Posterior cingulate gyrus (tissue), 11 donors: ENCODE results near the gene PITPNM3.

Experiments
- DNase-seq, 10 donors: peaks; one replicate each; pipeline versions ENCODE4 v3.0.0 to v3.0.0-alpha.2; 2020 to 2021; ENCODE audit warnings: mixed read lengths in 3 of 10
- intact Hi-C: fragments of 100-400 bp; cut with DNase I; formaldehyde crosslinking; loops from one replicate; pipeline ENCODE4 v1.15.1; 2023

Gene PITPNM3

DNA sequence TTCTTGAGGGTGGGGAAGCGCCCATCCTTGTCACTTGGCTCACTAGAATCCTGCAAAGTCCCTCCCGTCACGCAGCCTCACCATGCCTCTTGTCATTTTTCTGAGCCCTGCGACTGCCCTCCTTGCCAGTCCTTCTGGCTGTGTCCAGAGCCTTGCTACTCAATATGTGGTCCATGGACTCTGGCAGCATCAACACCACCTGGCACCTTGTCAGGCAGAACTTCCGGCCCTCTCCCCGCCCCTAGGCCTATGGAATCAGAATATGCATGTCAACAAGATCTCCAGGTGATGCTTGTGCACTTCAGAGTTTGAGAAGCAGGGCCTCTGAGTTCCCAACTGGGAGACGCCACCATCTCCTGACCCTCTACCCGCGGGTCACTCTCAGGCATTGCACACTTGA, 100.0 kb downstream of the PITPNM3 start:
- intact Hi-C loops: no loop called here
- DNase-seq: peak in 1 of 10 donors; percentile 65

DNA sequence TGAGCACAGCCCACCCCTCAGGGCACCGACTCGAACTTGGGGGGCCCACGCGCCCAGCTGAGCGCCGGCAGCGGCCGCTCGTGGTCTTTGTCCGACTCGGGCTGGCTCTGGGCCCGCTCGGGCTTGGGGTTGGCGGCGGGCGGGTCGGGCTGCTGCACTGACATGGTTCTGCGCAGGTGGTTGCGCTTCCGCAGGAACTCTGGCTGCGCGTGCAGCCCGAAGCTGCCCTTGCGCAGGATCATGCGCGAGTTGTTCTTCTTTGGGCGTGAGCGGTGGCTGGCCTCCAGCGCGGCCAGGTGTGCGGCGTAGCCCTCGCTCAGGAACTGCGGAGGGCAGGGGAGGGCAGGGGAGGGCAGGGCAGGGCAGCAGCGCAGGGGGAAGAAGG, 101.0 kb downstream of the PITPNM3 start:
- no peak for DNase-seq
- intact Hi-C loops: no loop called here

GRCh38 chr17:6454495-6455320, 101.6 kb downstream of the PITPNM3 start:
- no peak for DNase-seq
- intact Hi-C loops: no loop called here

GRCh38 chr17:6453279-6454024, 102.9 kb downstream of the PITPNM3 start:
- intact Hi-C loops: no loop called here
- DNase-seq: no peak

GRCh38 chr17:6452471-6453266, 103.7 kb downstream of the PITPNM3 start:
- intact Hi-C loops: no loop called here
- DNase-seq: no peak

GRCh38 chr17:6450926-6451832, 105.2 kb downstream of the PITPNM3 start:
- intact Hi-C loops: no loop called here
- no peak for DNase-seq

GRCh38 chr17:6449307-6449706, 107.0 kb downstream of the PITPNM3 start:
- no peak for DNase-seq
- intact Hi-C loops: no loop called here

- no peak for DNase-seq
- intact Hi-C loops: no loop called here
Observed at GRCh38 chr17:6448473-6448872, 107.9 kb downstream of the PITPNM3 start.

DNA sequence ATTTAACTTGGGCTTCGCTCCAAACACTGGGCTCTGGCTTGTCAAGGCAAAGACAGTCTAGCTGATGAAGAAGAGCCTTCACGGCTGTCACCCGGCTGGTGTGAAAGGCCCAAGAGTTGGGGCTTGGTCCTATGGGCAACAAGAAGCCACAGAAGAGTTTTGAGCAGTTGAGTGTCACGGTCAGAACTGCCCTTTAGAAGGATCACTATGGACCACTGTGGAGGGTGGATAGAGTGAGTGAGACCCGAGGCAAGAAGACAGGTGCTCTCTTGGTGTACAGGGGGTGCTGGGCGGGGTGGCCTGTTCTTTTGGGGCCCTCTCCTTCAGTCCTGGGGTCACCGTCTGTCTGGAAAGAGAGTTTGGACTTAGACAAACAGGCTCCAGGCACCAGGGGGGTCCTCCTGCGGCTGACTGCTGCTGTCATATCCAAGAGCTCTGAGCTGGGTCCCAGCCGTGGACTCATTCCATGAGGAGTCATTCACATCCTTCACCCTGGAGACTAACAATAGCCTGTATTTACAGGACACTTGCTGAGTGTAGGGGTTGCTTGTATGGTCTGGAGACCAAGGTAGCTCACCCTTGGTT, 109.7 kb downstream of the PITPNM3 start:
- intact Hi-C loops: no loop called here
- no peak for DNase-seq

DNA sequence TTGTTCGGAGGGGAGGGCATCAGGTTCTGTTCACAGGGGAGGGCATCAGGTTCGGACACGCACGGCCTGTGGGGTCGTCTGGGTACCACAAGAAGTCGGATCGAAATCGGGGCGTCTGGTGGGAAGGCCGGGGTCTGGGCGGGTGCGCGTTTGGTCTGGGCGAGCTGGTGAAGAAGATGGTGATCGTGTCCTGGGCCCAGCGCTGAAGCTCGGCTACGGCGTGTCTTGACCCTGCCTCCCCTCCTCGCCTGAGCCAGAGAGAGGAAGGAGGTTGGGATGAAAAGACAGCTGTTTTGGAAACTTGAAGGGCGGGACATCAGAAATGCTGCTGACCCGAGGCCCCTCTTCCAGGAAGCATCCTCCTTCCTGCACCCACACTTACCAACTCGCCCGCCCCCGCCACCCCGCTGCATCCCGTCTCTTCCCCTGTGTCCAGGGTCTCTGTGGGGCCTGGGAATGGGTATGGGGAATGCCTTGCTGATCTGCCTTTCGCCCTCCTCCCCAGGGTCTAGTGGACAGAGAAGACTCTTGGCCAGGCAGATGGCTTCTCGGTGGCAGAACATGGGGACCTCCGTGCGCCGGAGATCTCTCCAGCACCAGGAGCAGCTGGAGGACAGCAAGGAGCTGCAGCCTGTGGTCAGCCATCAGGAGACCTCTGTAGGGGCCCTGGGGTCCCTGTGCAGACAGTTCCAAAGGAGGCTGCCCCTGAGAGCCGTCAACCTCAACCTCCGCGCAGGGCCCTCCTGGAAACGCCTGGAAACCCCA, 111.6 kb downstream of the PITPNM3 start:
- intact Hi-C loops: no loop called here
- peak in 1 of 10 donors; percentile 62 for DNase-seq

DNA sequence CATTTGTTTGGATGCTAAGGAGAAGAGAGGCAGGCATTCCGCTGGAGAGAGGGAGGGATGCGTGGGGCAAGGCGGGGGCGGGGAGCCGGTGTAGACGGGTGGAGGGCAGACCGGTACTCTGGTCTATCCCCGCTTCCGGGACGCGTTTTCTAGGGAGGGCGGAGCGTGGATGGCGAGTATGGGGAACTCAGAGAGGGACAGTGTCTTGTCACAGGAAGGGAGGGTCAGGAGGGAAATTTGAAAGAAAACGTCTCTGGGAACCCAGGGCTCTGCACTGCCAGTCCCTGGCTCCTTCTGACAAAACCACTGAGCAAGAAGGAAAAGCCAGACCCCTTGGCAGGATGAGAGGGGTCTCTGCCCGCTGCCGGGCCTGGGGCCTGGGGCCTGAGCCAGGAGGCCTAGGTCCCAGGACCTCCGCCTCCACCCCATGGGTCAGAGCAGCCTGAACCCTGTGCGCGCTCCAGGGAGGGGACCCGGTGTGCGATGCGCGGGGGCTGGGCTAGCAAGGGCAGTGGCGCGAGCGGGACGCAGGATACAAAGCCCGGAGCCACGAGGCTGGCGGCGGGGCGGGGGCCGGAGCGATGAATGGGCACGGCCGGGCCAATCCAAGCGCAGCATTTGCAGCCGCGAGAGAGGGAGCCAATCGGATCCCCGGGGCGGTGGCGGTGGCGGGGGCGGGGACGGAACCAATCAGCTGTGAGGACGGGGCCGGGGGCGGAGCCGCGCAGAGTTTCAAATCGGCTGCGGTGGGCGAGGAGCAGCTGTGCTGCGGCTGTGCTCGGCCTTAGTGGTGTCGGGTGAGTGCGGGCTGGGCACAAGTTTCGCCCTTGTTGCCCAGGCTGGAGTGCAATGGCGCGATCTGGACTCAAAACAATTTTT, 112.4 kb downstream of the PITPNM3 start, which contains the start of gene PIMREG:
TSS of gene PIMREG (plus strand) at position 764 of the 879 bp plus-strand sequence. CDS start 656 bp downstream, outside the sequence.
- DNase-seq: peak; percentile 90 to 99 (median 96)
- intact Hi-C loops: no loop called here

DNA sequence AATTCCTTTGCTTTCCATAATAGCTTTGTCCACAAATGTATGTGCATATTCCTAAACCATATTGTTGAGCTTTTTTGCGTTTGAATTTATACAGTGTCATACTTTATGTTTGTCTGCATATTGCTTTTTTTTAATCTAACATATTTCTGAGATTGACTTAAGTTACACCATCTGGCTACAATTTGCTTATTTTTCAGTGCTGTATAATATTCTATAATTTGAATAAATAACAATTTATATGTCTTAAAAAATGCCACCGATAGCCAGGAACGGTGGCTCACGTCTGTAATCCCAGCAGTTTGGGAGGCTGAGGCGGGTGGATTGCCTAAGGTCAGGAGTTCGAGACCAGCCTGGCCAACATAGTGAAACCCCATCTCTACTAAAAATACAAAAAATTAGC, 113.6 kb downstream of the PITPNM3 start:
- intact Hi-C loops: no loop called here
- no peak for DNase-seq

GRCh38 chr17:6439951-6440350, 116.4 kb downstream of the PITPNM3 start:
- intact Hi-C loops: loop anchor here (5.0 kb wide), 1 partner anchor 853 kb away; no protein-coding TSS in a partner anchor
- DNase-seq: no peak

DNA sequence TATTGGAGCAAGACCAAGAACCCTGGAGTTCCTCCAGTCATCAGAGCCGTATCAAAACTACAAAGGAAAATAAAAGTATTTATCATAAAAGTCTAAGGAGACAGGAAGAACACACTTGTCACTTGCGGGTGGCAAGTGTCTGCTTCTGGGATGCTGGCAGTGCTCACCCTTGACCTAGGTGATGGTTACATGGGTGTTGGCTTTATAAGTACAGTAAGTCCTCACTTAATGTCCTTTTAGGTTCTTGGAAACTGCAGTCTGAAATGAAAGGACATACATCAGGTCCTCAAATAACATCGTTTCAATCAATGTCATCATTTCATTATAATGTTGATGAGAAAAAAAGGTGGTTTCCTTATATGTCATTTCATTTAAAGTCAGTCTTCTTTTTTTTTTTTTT, 118.4 kb downstream of the PITPNM3 start:
- intact Hi-C loops: loop anchor here (5.0 kb wide), 1 partner anchor 851 kb away; no protein-coding TSS in a partner anchor
- DNase-seq: no peak

DNA sequence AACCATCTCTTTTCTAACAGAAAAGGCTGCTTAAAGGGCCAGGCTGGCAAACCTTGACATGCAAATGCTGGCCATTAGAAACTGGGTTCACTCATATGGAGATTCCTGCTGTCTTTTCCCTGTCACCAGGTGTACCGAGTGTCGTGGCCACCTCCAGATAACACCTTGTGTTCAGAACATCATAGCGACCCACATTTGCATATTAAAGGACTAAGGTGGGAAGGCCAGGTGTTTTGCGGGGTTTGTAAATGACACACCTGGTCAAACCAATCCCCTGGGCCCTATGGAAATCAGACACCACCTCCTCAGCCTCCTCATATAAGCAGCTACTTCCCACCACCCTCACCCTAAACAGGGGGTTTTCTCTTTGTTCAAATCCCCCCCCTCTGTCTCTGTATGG, 118.9 kb downstream of the PITPNM3 start:
- intact Hi-C loops: loop anchor here (5.0 kb wide), 1 partner anchor 850 kb away; no protein-coding TSS in a partner anchor

GRCh38 chr17:6435968-6436367, 120.4 kb downstream of the PITPNM3 start:
- peak; percentile 40 to 95 (median 68) for DNase-seq
- intact Hi-C loops: loop anchor here (5.0 kb wide), 1 partner anchor 849 kb away; no protein-coding TSS in a partner anchor

More for the DNA sequence above, 118.9 kb downstream of the PITPNM3 start:
- no peak for DNase-seq

DNA sequence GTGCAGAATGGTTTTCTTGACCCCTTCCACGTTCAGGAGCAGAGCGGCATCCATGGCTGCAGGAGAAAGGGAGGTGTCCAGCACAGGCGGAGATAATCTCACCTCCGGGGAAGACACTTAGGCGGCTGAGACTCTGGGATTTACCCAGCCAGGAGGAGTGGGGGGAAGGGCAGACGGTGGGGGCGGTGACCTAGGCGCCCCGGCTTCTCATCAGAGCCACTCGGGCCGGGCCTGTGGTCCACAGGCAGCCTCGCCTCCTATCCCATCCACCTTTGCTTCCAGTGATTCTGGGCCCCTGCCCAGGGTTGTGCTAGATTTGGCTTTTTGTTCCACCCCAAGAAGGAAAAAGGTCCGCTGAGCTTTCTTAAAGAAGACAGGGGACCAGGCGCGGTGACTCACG, 121.3 kb downstream of the PITPNM3 start, which contains the start of gene AIPL1:
TSS of gene AIPL1 (minus strand) at position 71 of the 400 bp plus-strand sequence. CDS start at position 54, 17 bp downstream.
- intact Hi-C loops: loop anchor here (5.0 kb wide), 1 partner anchor 848 kb away; no protein-coding TSS in a partner anchor
- peak in 1 of 10 donors; percentile 53 for DNase-seq
